ENCODE measurements around the gene HMX1.

The HMX1 gene

DNA sequence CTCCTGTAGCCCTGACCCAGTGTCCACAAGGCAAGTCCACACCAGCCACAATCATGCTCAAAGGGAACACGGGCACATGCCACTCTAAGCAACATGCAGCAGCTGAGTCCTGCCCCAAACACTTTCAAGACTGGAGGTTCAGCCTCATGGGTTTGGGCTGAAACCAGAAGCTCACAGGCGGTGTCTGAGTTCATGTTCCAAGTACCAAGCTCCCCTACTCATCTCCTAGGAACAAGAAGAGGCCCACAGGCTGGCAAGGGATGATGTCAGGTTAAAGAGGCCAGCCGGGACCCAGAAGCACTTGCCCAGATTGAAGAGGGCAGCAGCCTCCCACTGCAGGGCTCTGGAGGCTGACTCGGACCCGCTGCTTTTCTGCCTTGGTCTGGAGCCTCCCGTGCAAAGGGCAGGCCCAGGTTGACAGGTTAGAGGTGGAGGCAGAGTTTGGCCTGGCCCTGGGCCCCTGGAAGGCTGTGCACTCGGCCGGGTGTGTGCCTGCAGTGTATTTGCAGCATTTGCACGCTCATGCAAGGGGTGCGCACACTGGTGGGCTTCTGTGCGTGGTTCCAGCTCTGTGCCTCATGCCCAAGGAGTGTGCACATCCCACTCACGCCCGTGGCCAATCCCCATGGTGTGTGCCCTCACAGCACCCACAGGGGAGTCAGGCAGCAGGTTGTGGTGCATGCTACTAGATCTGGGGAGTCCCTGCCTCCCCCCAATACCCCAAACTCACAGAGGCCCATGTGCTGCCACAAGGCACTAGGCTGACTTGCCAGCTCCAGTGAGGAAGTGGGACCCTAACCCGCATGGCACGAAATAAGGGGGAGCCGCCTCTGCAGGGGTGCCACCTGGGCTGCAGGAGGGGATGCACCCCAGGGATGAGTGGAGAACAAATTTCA is 2.4 kb downstream of the HMX1 start:
- H3K27ac Mint-ChIP-seq, result no peak overlapping the region

DNA sequence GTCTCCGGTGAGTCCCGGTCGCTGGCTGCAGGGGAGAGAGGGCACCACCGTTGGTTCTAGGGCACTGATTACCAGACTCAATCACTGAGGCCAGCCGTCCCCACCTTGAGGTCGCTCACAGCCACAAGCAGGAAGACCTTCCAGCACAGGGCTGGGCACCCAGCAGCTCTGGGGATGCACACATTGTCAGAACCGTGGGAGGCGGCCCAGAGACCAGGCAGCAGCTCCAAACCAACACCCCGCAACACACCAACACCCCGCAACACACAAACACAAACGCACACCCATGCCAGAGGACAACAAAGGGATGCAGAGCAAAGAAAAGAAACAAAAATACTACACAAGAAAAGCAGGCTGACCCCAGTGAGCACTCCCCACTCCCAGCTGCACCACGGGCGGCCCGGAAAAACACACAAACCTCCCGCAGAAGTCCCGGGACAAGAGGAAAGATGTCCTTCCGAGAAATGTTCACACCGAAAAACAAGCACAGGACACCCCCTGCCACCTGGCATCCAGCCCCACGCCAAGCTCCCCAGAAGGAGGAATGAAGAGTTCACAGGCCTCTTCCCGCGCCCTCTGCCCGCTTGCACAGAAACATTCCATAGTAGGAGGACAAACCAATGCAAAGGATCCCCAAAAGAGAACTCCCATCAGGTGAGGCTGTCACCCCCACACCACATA is 3.2 kb downstream of the HMX1 start:
- peaks cover 65% of the 10 kb centered on the region for H3K27me3 Mint-ChIP-seq
- no peaks in the 10 kb centered on the region for H3K9me3 Mint-ChIP-seq
- no peak overlapping the region for H3K4me3 Mint-ChIP-seq
- H3K36me3 Mint-ChIP-seq (ENCODE audit: low read depth), result no peaks in the 10 kb centered on the region
- no peak overlapping the region for H3K27ac Mint-ChIP-seq
- no peaks in the 10 kb centered on the region for H3K4me1 Mint-ChIP-seq (ENCODE audit: low read depth)

More for the DNA sequence above, 2.4 kb downstream of the HMX1 start:
- Mint-ChIP-seq H3K36me3 (ENCODE audit: low read depth) (no peaks in the 10 kb centered on the region), H3K4me3 (no peak overlapping the region), H3K9me3 (no peaks in the 10 kb centered on the region), H3K4me1 (ENCODE audit: low read depth) (no peaks in the 10 kb centered on the region), H3K27me3 (peaks cover 67% of the 10 kb centered on the region)

DNA sequence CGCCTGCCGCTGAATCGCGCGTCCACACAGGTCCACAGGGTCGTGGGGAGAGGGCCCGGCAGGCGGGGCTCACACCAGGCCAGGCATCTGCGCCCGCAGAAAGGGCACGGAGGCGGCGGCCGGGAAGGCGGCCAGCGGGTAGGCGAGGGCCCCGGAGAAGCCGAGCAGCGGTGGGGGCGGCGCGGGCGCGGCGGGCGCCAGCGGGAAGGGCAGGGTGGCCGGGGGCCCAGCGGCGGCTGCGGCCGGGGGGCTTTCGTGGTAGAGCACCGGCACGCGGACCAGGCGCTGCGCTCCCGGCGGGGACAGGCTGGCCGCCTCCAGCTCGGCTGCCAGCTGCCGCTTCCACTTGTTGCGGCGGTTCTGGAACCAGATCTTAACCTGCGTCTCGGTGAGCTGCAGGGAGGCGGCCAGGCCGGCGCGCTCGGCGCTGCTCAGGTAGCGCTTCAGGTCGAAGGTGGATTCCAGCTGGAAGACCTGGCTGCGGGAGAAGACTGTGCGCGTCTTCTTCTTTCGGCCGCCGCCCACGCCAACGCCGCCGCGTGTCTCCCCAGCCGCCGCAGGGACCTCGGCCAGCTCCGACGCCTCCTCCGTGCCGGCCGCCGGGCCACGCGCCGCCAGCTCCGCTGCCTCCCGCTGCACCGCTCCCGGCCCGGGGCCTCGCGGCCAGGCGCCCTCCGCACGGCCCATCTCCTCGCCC is 3.9 kb downstream of the HMX1 start:
- H3K4me1 Mint-ChIP-seq (ENCODE audit: low read depth), result no peaks in the 10 kb centered on the region
- H3K27ac Mint-ChIP-seq, result no peak overlapping the region
- H3K27me3 Mint-ChIP-seq, result peaks cover 62% of the 10 kb centered on the region
- no peaks in the 10 kb centered on the region for H3K9me3 Mint-ChIP-seq
- no peak overlapping the region for H3K4me3 Mint-ChIP-seq
- no peaks in the 10 kb centered on the region for H3K36me3 Mint-ChIP-seq (ENCODE audit: low read depth)

DNA sequence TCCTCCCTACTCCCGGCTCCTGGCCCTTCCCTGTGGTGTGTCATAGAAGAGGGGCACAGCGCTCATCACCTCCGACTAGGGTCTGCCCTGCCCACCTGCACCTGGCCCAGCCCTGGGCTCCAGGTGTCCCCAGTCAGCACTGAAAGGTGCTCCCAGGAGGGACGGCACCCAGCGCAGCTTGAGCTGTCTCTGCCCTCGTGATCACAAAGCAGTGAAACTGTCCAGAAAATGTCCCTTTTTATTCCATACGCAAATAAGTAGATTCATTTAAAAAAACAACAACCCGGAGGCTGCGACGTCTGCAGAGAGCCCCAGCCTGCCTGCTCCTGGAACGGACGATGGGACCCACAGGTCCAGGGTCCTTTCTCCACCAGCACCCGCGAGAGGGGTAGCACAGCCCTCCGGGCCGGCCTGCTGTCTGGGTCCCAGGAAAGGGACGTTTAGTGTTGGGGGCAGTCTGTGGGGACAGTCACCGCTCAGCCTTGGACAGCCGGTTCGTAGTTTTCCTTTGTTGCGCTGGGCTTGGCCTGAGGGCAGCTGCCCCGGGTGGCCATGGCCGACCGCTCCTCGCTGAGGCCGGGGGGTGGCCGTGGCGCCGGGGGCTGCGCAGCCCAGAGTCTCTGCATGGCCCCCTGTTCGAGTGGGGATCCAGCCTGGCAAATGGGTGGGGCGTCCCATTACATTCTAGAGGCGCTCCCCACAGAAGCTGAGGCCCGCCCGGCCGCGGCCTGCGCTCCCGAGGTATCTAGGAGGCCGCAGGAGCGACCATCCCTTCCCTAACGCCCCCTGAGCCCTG is 4.6 kb downstream of the HMX1 start:
- no peaks in the 10 kb centered on the region for H3K4me1 Mint-ChIP-seq (ENCODE audit: low read depth)
- H3K9me3 Mint-ChIP-seq, result no peaks in the 10 kb centered on the region
- peaks cover 62% of the 10 kb centered on the region for H3K27me3 Mint-ChIP-seq
- H3K4me3 Mint-ChIP-seq, result no peak overlapping the region
- H3K36me3 Mint-ChIP-seq (ENCODE audit: low read depth), result no peaks in the 10 kb centered on the region
- H3K27ac Mint-ChIP-seq, result no peak overlapping the region

DNA sequence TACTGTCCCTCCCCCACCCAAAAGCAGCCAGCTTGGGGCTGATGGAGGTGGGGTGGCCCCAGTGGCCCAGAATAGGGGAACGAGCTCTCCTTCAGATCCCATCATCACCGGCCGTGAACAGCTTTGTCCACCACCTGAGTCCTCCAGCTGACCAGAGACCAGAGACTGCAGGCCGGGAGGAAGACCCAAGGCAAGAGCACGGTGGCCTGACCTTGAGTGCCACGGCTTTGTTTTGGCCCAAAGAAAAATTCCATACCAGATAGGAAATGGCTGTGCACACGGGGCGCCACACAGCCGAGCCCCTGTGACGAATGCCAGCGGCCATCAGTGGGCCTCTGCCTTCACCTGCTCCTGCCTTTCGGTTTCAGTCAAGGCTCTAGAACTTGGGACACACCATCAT is 5.2 kb downstream of the HMX1 start:
- Mint-ChIP-seq H3K27me3 (peaks cover 67% of the 10 kb centered on the region), H3K9me3 (no peaks in the 10 kb centered on the region), H3K36me3 (ENCODE audit: low read depth) (no peaks in the 10 kb centered on the region), H3K4me1 (ENCODE audit: low read depth) (no peaks in the 10 kb centered on the region), H3K27ac (no peak overlapping the region), H3K4me3 (no peak overlapping the region)

GRCh38 chr4:8865681-8866310 is 5.8 kb downstream of the HMX1 start:
- Mint-ChIP-seq H3K27ac (no peak overlapping the region), H3K4me1 (ENCODE audit: low read depth) (no peaks in the 10 kb centered on the region), H3K9me3 (no peaks in the 10 kb centered on the region), H3K36me3 (ENCODE audit: low read depth) (no peaks in the 10 kb centered on the region), H3K27me3 (peaks cover 68% of the 10 kb centered on the region), H3K4me3 (no peak overlapping the region)

- Mint-ChIP-seq H3K27ac (no peak overlapping the region), H3K4me1 (ENCODE audit: low read depth) (no peaks in the 10 kb centered on the region), H3K36me3 (ENCODE audit: low read depth) (no peaks in the 10 kb centered on the region), H3K27me3 (peaks cover 68% of the 10 kb centered on the region), H3K4me3 (no peak overlapping the region), H3K9me3 (no peaks in the 10 kb centered on the region)
Observed at GRCh38 chr4:8864912-8865680, 6.5 kb downstream of the HMX1 start.

DNA sequence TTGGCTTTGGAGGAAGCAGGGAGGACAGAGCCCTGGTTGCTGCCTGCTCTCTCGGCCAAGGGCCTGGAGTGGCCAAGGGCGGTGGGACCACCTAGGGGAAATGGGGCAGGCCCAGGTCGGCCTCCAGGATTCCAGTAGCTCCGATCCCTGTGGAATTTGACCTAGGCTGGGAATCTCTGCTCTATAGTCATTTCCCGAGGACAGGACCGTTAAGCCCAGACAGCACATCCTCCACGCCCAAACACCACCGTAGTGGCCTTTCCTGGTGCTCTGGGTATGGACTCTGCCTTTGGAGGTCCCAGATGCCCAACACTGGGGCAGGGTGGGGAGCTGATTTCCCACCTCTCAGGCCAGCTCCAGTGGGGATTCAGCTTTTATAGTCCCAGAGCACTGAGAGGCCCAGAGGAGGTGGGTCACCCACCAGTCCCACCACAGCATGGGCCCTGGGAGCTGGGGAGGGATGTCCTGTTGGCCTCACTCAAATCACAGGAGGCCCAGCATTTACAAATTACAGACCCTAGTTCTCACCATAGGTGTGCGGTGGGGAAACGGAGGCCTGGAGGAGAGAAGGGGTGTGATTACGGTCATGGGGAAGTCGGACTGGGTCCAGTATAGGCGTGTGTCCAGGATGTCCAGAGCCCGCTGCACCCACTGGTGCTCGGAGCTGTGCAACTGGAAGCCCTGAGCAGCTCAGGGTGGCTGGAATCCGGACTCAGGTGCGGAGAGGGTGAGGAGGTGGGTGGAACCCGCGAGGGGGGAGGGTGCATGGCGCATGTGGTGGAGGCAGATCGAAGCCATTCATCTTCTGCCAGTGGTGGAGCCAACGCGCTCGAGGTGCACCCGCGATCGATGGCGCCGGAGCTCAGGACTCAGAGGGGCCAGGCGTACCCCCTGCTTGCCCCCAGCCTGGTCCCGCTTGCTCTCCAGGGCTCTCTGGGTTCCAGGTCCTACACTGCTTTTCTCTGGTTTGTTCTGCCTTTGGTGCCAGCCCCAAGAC is 7.7 kb downstream of the HMX1 start:
- no peak overlapping the region for H3K4me3 Mint-ChIP-seq
- H3K27me3 Mint-ChIP-seq, result peaks cover 71% of the 10 kb centered on the region
- H3K4me1 Mint-ChIP-seq (ENCODE audit: low read depth), result no peaks in the 10 kb centered on the region
- no peaks in the 10 kb centered on the region for H3K9me3 Mint-ChIP-seq
- no peak overlapping the region for H3K27ac Mint-ChIP-seq
- no peaks in the 10 kb centered on the region for H3K36me3 Mint-ChIP-seq (ENCODE audit: low read depth)

GRCh38 chr4:8862800-8863685 is 8.6 kb downstream of the HMX1 start:
- H3K9me3 Mint-ChIP-seq, result no peaks in the 10 kb centered on the region
- no peaks in the 10 kb centered on the region for H3K4me1 Mint-ChIP-seq (ENCODE audit: low read depth)
- H3K4me3 Mint-ChIP-seq, result no peak overlapping the region
- H3K27ac Mint-ChIP-seq, result no peak overlapping the region
- H3K27me3 Mint-ChIP-seq, result peaks cover 69% of the 10 kb centered on the region
- no peaks in the 10 kb centered on the region for H3K36me3 Mint-ChIP-seq (ENCODE audit: low read depth)

- peaks cover 74% of the 10 kb centered on the region for H3K27me3 Mint-ChIP-seq
- no peaks in the 10 kb centered on the region for H3K9me3 Mint-ChIP-seq
- H3K36me3 Mint-ChIP-seq (ENCODE audit: low read depth), result no peaks in the 10 kb centered on the region
- no peaks in the 10 kb centered on the region for H3K4me1 Mint-ChIP-seq (ENCODE audit: low read depth)
- no peak overlapping the region for H3K4me3 Mint-ChIP-seq
- H3K27ac Mint-ChIP-seq, result no peak overlapping the region
Observed at GRCh38 chr4:8862334-8862733, 9.3 kb downstream of the HMX1 start.

- peaks cover 74% of the 10 kb centered on the region for H3K27me3 Mint-ChIP-seq
- peaks cover 3% of the 10 kb centered on the region for H3K4me1 Mint-ChIP-seq (ENCODE audit: low read depth)
- no peak overlapping the region for H3K27ac Mint-ChIP-seq
- no peaks in the 10 kb centered on the region for H3K36me3 Mint-ChIP-seq (ENCODE audit: low read depth)
- no peaks in the 10 kb centered on the region for H3K9me3 Mint-ChIP-seq
- no peak overlapping the region for H3K4me3 Mint-ChIP-seq
Observed at GRCh38 chr4:8861576-8862295, 9.9 kb downstream of the HMX1 start.

Data from stimulated activated naive CD8-positive, alpha-beta T cell treated with anti-CD3 and anti-CD28 coated beads, Interleukin-15, Interleukin-2, amounts not matched to agents 100 ng/mL and 50 ng/mL, for 24 hours (primary cell).